GM19328 (cell line): ENCODE results near the gene OR2C1.

ENCODE experiments used
- ATAC-seq: cut with Tn5 transposase; IDR thresholded peaks from one replicate; pipeline ENCODE4 v1.9.1; 2021; ENCODE audit warnings: mild to moderate bottlenecking, moderate library complexity; ENCODE audit not compliant: unreplicated experiment

Gene OR2C1

DNA sequence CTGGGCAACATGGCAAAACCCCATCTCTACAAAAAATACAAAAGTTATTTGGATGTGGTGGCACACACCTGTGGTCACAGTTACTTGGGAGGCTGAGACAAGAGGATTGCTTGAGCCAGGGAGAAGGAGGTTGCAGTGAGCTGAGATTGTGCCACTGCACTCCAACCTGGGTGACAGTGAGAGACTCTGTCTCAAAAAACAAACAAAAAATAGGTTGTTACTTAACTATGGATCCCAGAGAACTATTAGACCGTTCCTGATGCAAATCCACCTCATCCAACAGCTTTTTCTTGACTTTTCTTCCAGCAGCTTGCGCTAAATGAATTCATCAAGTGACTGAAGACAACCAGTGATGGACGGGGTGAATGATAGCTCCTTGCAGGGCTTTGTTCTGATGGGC lies at the start of gene OR2C1:
Gene OR2C1 (plus strand): TSS at position 301 of the 400 bp plus-strand sequence. CDS start 52 bp downstream, at position 353.
- ATAC-seq: no peak

DNA sequence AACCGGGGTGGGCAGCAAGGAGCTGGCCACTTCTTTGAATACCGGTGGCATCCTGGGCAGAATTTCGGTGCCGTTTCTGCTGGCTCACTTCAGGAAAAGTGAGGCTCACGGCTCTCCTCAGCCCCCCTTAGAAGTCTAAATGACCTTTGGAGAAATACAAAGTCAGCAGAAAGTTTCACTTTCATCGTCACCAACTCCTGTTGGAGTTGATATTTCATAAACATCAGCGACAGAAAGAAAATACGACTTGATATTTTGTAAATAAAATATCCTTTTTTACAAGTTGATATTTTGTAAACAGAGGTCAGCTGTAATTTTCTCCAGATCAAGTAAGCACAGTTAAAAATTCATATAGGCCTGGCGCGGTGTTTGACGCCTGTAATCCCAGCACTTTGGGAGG lies 49.6 kb upstream of the OR2C1 start:
- ATAC-seq: no peak

DNA sequence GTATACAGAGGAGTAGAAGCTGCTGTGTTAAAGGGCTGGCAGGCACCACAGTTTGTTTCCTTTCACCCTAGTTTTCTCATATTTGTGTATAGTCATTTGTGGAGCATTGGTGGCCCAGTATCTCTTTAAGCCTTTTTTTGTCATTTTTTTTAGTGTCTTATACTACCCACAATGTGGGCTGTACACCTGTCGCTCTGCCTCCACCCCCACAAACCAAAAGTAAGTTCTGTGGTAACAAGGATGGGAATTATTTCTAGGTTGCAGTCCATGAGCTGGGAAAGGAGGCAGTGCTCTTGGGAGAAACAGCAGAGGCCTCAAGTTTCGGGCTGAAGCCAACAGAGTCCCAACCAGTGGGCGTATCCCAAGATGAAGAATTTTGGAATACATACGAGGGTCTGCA lies 44.2 kb upstream of the OR2C1 start:
- no peak for ATAC-seq

DNA sequence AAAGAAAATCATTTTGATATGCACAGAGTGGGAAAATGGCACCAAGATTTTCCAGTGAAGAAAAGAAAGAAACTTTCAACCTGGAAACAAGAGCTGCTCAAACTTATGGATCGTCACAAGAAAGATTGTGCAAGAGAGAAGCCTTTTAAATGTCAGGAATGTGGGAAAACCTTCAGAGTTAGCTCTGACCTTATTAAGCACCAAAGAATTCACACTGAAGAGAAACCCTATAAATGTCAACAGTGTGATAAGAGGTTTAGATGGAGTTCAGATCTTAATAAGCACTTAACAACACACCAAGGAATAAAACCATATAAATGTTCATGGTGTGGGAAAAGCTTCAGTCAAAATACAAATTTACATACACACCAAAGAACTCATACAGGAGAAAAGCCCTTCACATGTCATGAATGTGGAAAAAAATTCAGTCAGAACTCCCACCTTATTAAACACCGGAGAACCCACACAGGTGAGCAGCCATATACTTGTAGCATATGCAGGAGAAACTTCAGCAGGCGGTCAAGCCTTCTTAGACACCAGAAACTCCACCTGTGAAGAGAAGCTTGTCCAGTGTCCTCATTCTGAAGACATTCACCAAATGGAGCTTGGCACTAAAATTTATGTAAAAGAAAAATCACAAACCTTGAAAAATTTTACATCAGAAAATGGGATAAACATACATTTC lies 38.2 kb upstream of the OR2C1 start:
- no peak for ATAC-seq

DNA sequence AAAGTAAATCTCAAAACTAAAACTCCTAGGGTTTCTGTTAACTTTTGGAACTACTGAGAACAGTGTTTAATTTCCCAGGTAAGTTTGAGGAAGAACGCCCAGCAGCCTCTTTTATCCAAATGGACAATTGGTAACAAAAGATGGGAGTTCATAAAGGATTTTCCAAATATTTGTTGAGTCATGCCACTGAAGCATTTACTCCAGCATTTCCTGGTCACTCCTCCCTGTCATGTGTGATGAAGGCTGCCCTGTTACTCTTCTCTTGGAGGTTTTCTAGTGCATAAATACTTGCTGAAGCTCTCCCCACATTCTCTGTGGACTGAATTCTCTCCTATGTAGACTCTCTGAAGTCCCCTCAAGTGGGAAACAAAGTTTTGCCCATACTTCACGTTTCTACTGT lies 33.9 kb upstream of the OR2C1 start:
- no peak for ATAC-seq

DNA sequence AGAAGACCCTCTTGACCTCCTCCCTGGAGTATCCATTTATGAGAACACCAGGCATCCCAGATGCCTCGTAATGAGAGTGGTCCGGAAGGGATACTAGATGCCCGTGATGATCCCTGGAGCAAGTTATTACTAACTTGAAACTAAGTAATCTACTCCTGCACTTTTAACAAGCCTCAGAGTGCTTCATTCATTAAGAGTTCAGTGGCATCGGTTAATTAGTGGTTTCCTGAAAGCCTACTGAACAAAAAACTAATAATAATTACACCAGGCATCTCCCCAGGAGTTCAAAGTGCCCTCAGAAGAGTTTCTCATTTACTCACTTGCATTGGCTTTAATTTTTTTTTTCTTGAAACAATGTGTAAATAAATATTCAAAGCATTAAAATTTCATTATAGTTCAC lies 28.2 kb upstream of the OR2C1 start:
- no peak for ATAC-seq

DNA sequence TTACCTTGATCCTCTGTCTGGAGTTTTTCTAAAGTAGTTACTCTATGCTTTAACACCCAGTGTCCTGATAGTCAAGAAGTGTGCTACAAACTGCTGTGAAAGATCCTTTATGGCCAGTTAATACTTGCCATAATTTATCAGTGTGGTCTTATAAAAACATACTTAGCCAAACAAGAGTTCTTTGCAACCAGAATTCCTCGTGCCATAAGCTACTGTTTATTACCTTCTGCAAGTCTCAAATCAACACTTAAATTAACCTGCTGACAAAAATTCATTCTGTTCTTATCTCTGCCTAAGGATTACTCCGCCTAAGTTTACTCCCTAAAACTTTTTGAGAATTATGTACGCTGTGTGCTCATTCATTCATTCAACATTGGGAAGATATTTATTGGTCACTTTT lies 27.6 kb upstream of the OR2C1 start:
- no peak for ATAC-seq

DNA sequence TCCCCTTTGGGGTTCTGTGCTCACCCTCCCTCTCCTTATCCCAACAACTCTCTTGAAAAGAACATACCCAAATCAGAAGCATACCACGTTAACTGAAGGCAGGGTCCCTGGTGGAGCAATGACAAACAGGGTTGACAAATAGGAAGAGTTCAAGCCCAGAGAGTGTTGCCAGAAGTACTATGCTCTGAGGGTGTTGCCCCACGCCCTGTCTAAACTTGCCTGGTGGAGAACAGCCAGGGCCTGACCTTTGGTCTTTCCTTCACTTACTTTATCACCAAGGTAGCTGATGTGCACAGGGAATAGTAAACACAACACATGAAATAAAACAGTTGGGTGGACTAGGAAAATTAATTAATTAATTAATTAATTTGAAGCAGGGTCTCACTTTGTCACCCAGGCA lies 27.0 kb upstream of the OR2C1 start:
- no peak for ATAC-seq

DNA sequence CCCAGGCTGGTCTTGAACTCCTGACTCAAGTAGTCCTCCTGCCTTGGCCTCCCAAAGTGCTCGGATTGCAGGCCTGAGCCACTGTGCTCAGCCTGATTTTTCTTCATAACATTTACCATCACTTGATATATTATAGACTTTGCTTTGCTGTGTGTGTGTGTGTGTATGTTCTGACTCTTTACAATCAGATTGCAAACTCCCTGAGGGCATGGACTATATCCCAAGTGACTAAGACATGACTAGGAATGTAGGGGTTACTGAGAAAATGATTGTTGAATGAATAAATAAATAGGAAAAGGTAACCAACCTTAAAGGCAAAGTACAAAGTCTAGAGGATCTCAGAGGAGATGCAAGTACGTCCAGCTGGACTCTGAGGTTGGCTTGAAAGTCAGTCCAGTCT lies 9.6 kb upstream of the OR2C1 start:
- ATAC-seq: no peak

DNA sequence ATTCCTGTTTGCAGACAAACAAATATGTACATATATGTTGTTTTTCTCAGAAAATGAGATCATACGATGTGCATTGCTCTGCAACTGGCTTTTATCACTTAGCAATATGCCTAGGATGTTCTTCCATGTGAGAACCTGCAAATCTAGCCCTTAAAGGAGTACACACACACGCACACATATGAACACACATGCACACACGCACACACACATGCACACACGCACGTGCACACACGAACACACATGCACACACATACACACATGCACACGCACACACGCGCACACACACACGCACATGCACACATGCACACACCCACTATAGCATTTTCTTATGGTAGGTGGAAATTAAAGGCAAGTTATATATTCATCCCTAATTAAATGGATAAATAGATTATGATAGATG lies 8.1 kb upstream of the OR2C1 start:
- no peak for ATAC-seq

DNA sequence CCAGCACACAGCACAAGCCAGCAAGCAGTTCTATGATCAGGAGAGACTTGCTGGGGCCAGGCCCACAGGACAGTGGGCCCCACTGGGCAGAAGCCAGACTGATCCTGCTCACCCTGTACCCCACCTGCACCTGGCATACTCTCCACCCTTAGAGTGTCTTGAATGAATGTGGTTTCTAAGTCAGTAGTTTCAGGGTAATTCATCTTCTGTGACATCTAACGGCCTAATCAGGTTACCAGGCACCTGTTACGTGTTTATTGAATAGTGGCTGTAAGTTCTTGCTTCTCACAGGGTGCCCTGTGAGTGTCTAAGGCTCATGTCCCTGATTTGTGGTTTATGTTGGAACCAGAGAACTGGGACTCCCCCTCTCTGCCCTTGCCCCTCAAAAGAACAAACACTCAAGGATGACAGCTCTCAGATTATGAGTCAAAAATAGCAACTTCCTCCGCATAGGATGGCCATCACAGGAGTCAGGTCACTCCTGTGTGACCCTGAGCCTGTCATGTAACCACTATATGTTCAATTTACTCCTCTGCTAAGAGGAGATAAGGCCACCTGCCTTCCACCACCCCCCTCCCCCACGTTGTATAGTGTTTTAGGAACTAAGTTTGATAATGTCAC lies 7.0 kb upstream of the OR2C1 start:
- no peak for ATAC-seq

DNA sequence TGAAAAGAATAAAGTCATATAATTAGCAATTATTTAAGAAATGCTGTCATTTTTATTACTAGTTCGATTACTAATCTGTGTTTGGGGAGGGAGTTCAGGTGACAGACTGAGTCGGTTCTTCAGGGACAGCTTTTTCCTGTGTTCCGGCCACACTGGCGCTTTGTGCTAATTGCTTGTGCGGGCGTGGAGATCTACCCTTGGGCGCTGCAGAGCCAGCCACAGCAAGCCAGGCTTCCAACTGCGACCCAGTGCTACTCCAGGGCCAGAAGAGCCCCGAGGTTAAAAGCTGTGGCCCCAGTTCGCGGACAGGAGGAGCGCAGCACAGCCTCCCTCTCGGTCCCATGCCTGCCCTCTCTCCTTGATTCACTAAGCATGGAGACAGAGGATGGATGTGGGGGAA lies 6.5 kb upstream of the OR2C1 start:
- ATAC-seq: no peak

DNA sequence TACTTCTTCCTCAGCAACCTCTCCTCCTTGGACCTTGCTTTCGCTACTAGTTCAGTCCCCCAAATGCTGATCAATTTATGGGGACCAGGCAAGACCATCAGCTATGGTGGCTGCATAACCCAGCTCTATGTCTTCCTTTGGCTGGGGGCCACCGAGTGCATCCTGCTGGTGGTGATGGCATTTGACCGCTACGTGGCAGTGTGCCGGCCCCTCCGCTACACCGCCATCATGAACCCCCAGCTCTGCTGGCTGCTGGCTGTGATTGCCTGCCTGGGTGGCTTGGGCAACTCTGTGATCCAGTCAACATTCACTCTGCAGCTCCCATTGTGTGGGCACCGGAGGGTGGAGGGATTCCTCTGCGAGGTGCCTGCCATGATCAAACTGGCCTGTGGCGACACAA lies 429 bp downstream of the OR2C1 start:
- no peak for ATAC-seq

DNA sequence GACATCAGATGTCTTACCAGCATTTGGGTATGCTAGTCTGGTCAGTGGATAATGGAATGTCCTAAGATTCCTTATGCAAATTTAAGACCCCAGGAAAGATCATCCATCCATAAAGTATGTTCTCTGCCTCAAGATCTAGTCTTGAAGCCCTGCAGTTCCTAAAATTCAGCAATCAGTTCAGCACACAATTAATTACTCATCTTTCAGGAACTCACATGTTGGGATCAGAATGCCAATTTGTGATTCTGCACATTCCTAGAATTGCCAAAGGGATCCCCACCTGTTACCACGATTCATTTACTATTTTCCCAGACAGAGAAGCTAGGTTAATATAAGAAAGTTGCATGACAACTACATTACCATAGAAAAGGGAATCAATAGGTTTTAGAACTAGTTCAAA lies 3.2 kb downstream of the OR2C1 start:
- ATAC-seq: no peak

DNA sequence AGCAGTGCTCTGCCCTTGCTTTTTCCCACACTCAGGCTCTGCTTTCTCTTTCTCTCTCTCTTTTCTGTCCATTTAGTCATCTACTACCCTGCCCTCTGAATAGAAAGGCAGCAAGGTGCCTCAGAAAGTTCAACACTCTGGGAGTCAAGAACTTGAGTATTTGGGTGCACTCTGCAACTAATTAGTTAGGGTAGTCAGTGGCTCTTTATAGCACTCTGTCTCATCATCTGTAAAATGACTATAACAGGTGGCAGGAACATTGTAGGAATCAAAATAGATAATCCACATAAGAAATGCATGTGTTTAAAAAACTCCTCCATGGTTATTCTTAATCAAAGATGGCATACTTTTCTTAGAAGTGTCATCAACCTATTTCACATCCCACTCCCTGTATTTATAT lies 7.2 kb downstream of the OR2C1 start:
- no peak for ATAC-seq

DNA sequence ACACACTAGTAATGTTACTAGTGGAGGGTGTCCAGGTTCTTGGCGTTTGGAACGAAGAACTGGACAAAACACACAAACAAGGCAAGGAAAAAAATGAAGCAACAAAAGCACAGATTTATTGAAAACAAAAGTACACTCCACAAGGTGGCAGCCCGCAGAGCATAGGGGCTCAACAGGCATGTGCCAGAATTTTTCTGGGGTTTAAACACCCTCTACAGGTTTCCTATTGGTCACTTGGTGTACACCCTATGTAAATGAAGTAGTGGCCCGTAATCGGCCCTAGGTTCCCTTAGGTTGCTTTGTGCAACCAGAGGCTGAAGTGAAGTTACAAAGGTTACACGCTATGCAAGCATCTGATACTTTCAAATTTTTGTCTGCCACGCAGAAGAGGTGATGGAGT lies 8.1 kb downstream of the OR2C1 start:
- no peak for ATAC-seq

DNA sequence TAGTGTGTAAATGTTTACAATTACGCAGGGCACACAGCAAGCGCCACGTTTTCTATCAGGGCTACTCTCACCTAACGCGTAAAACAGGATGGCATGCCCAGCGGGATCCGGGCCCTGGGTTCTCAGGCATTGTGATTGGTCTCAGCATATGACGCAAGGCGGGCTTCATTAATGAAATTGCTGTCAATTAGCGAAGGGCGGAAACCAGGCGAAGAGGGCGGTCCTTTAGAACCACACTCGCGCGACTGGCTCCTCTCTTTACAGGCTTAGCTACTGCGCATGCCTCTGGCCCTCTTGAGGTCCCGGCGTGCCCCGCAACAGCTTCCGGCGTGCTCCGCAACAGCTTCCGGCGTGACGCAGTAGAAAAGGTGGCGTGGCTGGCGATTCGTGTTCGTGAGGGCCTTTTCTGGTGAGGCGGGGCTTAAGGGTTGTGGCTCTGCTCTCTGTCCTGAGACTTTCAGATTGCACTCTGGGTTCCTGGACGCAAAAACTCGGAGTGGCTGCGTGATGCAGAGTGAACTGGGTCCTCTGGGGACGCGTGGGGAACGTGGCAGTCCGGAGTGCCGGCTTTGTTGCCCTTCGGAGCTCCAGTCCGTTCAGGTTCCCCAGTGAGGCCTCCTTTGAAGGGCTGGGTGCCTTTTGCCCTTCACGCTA lies 9.2 kb downstream of the OR2C1 start:
- no peak for ATAC-seq

DNA sequence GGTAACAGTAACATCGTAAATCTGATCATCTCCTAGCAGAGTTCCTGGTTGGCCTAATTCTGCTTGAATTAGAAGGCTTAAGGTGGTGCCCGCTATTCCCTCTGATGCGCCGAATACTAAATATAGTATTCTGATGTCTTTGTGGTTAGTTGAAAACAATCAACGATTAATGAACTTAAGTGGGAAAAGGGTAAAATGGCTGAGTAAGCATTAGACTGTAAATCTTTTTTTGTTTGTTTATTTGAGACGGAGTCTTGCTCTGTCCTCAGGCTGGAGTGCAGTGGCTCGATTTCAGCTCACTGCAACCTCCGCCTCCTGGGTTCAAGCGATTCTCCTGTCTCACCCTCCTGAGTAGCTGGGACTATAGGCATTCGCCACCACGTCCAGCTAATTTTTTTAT lies 13.4 kb downstream of the OR2C1 start:
- ATAC-seq: no peak

DNA sequence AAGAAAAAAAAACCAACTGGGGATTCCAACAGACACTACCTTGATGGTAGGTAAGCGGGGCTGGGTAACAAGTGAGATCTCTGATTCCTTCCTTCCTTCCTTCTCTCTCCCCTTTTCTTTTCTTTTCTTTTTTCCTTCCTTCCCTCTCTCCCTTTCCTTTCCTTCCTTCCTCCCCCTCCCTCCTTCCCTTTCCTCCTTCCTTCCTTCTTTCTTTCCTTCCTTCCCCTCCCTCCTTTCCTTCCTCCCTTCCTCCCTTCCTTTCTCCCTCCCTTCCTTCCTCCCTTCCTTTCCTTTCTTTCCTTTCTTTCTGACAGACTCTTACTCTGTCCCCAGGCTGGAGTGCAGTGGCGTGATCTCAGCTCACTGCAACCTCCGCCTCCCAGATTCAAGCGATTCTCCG lies 20.0 kb downstream of the OR2C1 start:
- no peak for ATAC-seq

DNA sequence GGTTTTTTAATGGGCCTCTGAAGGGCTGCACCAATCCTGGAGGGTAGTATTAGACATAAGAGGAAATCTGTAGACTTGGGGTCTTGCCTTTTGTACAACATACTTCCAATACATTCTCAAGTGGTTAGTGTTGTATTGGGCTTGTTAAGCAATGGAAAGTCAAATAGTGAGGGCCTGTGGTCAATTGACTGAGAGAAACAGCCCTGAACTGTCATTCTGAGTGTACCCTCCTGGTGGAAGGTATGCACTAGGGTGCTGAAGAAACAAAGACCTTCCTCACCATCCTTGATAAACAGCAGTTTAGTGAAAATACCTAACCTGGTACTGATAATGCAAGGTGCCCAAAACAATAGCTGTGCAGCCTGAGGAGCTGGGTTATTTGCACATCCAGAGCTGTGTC lies 22.2 kb downstream of the OR2C1 start:
- no peak for ATAC-seq

DNA sequence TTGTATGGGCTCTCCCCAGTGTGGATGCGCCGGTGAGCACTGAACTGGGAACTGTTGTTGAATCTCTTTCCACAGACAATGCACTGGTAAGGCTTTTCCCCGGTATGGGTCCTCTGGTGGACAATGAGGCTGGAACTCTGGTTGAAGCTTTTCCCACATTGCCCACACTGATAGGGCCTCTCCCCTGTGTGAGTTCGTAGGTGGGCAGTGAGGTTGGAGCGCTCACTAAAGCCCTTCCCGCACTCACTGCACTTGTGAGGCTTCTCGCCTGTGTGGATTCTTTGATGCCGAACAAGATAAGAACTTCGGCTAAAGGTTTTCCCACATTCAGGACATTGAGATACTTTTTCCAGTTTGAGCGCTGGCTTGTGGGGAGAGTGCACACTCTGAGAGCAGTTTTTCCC lies 27.4 kb downstream of the OR2C1 start:
- no peak for ATAC-seq

DNA sequence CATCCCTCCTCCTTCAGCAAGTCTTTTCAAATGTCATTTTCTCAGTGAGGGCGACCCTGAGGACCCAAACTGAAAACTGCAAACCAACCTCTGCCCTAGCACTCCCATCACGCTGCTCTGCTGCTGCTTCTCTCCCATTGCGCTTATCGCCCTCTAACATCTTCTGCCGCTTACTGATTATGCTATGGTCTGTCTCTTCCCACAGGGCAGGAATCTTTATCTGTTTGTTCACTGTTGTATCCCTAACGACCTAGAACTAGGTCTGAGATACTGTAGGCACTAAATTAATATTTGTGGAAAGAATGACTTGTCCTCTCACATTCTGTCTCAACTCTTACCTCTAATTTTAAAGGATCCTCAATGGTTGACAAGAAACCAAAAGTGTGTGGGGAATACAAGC lies 32.6 kb downstream of the OR2C1 start:
- no peak for ATAC-seq
